ENCODE results near the gene TIPARP.

GRCh38 chr3:156635034-156635433, 39.4 kb upstream of the TIPARP start:
- TF ChIP-seq ZNF660 (tag by site-specific recombination; IDR thresholded peaks at IDR 0.05) (no peak), ZNF324 (tag by site-specific recombination; IDR thresholded peaks at IDR 0.05) (no peak), BCL11A (tag by site-specific recombination; IDR thresholded peaks at IDR 0.05; ENCODE audit: low read depth) (no peak), ZNF645 (tag by site-specific recombination; IDR thresholded peaks at IDR 0.05) (no peak), SP2 (tag by site-specific recombination; IDR thresholded peaks at IDR 0.05) (no peak), ZNF677 (tag by site-specific recombination; IDR thresholded peaks at IDR 0.05) (no peak), ZNF174 (tag by site-specific recombination; IDR thresholded peaks at IDR 0.05) (no peak), YY1 (tag by site-specific recombination; IDR thresholded peaks at IDR 0.05) (no peak)
- TF ChIP-seq, protein P1, sequence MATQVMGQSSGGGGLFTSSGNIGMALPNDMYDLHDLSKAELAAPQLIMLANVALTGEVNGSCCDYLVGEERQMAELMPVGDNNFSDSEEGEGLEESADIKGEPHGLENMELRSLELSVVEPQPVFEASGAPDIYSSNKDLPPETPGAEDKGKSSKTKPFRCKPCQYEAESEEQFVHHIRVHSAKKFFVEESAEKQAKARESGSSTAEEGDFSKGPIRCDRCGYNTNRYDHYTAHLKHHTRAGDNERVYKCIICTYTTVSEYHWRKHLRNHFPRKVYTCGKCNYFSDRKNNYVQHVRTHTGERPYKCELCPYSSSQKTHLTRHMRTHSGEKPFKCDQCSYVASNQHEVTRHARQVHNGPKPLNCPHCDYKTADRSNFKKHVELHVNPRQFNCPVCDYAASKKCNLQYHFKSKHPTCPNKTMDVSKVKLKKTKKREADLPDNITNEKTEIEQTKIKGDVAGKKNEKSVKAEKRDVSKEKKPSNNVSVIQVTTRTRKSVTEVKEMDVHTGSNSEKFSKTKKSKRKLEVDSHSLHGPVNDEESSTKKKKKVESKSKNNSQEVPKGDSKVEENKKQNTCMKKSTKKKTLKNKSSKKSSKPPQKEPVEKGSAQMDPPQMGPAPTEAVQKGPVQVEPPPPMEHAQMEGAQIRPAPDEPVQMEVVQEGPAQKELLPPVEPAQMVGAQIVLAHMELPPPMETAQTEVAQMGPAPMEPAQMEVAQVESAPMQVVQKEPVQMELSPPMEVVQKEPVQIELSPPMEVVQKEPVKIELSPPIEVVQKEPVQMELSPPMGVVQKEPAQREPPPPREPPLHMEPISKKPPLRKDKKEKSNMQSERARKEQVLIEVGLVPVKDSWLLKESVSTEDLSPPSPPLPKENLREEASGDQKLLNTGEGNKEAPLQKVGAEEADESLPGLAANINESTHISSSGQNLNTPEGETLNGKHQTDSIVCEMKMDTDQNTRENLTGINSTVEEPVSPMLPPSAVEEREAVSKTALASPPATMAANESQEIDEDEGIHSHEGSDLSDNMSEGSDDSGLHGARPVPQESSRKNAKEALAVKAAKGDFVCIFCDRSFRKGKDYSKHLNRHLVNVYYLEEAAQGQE (tag by site-specific recombination; IDR thresholded peaks at IDR 0.05): no peak
- TF ChIP-seq, protein P2, sequence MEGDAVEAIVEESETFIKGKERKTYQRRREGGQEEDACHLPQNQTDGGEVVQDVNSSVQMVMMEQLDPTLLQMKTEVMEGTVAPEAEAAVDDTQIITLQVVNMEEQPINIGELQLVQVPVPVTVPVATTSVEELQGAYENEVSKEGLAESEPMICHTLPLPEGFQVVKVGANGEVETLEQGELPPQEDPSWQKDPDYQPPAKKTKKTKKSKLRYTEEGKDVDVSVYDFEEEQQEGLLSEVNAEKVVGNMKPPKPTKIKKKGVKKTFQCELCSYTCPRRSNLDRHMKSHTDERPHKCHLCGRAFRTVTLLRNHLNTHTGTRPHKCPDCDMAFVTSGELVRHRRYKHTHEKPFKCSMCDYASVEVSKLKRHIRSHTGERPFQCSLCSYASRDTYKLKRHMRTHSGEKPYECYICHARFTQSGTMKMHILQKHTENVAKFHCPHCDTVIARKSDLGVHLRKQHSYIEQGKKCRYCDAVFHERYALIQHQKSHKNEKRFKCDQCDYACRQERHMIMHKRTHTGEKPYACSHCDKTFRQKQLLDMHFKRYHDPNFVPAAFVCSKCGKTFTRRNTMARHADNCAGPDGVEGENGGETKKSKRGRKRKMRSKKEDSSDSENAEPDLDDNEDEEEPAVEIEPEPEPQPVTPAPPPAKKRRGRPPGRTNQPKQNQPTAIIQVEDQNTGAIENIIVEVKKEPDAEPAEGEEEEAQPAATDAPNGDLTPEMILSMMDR (tag by site-specific recombination; IDR thresholded peaks at IDR 0.05): no peak
- TF ChIP-seq, protein P3, sequence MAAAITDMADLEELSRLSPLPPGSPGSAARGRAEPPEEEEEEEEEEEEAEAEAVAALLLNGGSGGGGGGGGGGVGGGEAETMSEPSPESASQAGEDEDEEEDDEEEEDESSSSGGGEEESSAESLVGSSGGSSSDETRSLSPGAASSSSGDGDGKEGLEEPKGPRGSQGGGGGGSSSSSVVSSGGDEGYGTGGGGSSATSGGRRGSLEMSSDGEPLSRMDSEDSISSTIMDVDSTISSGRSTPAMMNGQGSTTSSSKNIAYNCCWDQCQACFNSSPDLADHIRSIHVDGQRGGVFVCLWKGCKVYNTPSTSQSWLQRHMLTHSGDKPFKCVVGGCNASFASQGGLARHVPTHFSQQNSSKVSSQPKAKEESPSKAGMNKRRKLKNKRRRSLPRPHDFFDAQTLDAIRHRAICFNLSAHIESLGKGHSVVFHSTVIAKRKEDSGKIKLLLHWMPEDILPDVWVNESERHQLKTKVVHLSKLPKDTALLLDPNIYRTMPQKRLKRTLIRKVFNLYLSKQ (tag by site-specific recombination; IDR thresholded peaks at IDR 0.05; ENCODE audit: borderline replicate concordance): no peak

Data from HEK293 (cell line).